ENCODE measurements around the gene MTMR3.

DNA sequence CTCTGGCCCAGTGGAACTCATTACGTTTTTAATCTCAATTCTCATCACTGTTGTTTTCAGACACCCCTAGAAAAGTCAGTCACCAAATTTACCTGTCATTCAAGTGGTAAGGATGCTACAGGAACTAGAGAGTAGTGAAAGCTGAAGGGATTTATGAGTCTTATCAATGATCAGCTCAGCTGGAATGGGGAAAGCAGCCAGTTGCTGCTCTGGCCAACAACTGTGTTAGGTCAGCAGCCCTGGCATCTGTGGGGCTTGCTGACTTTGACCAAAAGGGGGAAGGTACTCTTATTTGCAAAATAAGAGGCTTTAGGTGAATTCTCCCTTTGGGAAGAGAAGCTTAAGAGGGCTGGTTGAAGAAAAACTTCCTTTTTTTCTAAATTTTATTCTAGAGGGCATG is 121.1 kb downstream of the MTMR3 start:
- TF ChIP-seq CTCF (IDR thresholded peaks at IDR 0.05) (no peak), POLR2AphosphoS5 (IDR thresholded peaks at IDR 0.05) (no peak), EP300 (IDR thresholded peaks at IDR 0.05) (no peak)

Data from esophagus muscularis mucosa (tissue), 4 donors.